Liver (tissue), 9 donors: ENCODE data around the gene CIPC. TPM values are rescaled to one million over a fixed set of nuclear protein-coding genes. Genes with fewer than 3 reads are reported as not detected.

ENCODE experiments used
- DNase-seq: peaks from one replicate; pipeline ENCODE4 v3.0.0-alpha.2; 2017; ENCODE audit warnings: low spot score
- H3K27ac ChIP-seq, 2 donors: one replicate each; pipeline ENCODE4 v1.7.0; 2013; ENCODE audit warnings: inconsistent platforms in 2 of 2, low read length in 2 of 2, control low read depth in 1 of 2, low read depth in 1 of 2, mild to moderate bottlenecking in 1 of 2
- H3K27me3 ChIP-seq, 4 donors: one replicate each; pipeline versions ENCODE4 v1.6.1 to v1.7.0; 2013; ENCODE audit warnings: low read length in 3 of 4, inconsistent platforms in 1 of 4, mild to moderate bottlenecking in 1 of 4, moderate library complexity in 1 of 4; ENCODE audit not compliant: control insufficient read depth in 4 of 4, insufficient read depth in 4 of 4
- H3K36me3 ChIP-seq, 4 donors: one replicate each; pipeline versions ENCODE4 v1.6.1 to v1.7.0; 2013; ENCODE audit warnings: low read length in 3 of 4, mild to moderate bottlenecking in 3 of 4, low read depth in 1 of 4, moderate library complexity in 1 of 4; ENCODE audit not compliant: control insufficient read depth in 4 of 4, insufficient read depth in 3 of 4
- H3K4me1 ChIP-seq, 4 donors: one replicate each; pipeline versions ENCODE4 v1.6.1 to v1.7.0; 2013; ENCODE audit warnings: low read length in 3 of 4, mild to moderate bottlenecking in 3 of 4, moderate library complexity in 1 of 4; ENCODE audit not compliant: control insufficient read depth in 4 of 4, insufficient read depth in 4 of 4
- H3K4me3 ChIP-seq, 3 donors: one replicate each; pipeline versions ENCODE4 v1.6.1 to v1.7.0; 2013; ENCODE audit warnings: low read length in 3 of 3, control low read depth in 1 of 3, low read depth in 1 of 3, mild to moderate bottlenecking in 1 of 3
- H3K9ac ChIP-seq, 2 donors: one replicate each; pipeline ENCODE4 v1.7.0; 2013; ENCODE audit warnings: low read length in 2 of 2, mild to moderate bottlenecking in 2 of 2, moderate library complexity in 2 of 2, control low read depth in 1 of 2, low read depth in 1 of 2
- H3K9me3 ChIP-seq, 4 donors: one replicate each; pipeline versions ENCODE4 v1.6.1 to v1.7.0; 2013; ENCODE audit warnings: low read length in 3 of 4; ENCODE audit not compliant: control insufficient read depth in 4 of 4
- EGR1 ChIP-seq, 2 donors: IDR thresholded peaks; 2 replicates each; pipeline ENCODE4 v1.6.1; 2016 to 2018; ENCODE audit warnings: antibody characterized with exemption in 2 of 2, low read depth in 2 of 2
- FOXA1 ChIP-seq: IDR thresholded peaks from 2 replicates; pipeline ENCODE4 v1.6.1; 2016; ENCODE audit warnings: antibody characterized with exemption
- FOXA2 ChIP-seq: IDR thresholded peaks from 2 replicates; pipeline ENCODE4 v1.6.1; 2016; ENCODE audit warnings: antibody characterized with exemption
- GABPA ChIP-seq, 2 donors: IDR thresholded peaks in 1 of 2; conservative IDR thresholded peaks in 1 of 2; 2 replicates each; pipeline ENCODE4 v1.6.1; 2016; ENCODE audit warnings: antibody characterized with exemption in 2 of 2, mild to moderate bottlenecking in 1 of 2, moderate library complexity in 1 of 2
- HNF4A ChIP-seq, 2 donors: conservative IDR thresholded peaks; 2 replicates each; pipeline ENCODE4 v1.6.1; 2016; ENCODE audit warnings: antibody characterized with exemption in 2 of 2, mild to moderate bottlenecking in 2 of 2
- HNF4G ChIP-seq: IDR thresholded peaks from 2 replicates; pipeline ENCODE4 v1.6.1; 2016; ENCODE audit warnings: antibody characterized with exemption
- JUND ChIP-seq, 2 donors: IDR thresholded peaks; 2 replicates each; pipeline ENCODE4 v1.6.1; 2016; ENCODE audit warnings: antibody characterized with exemption in 2 of 2
- NR2F2 ChIP-seq: IDR thresholded peaks from 2 replicates; pipeline ENCODE4 v1.6.1; 2016; ENCODE audit warnings: antibody characterized with exemption
- RAD21 ChIP-seq, 2 donors: IDR thresholded peaks; 2 replicates each; pipeline ENCODE4 v1.6.1; 2016; ENCODE audit warnings: antibody characterized with exemption in 2 of 2, mild to moderate bottlenecking in 2 of 2
- RXRA ChIP-seq, 2 donors: IDR thresholded peaks; 2 replicates each; pipeline ENCODE4 v1.6.1; 2017 to 2018; ENCODE audit warnings: antibody characterized with exemption in 2 of 2, mild to moderate bottlenecking in 1 of 2
- SP1 ChIP-seq: IDR thresholded peaks from 2 replicates; pipeline ENCODE4 v1.6.1; 2018; ENCODE audit warnings: antibody characterized with exemption, mild to moderate bottlenecking
- TAF1 ChIP-seq: conservative IDR thresholded peaks from 2 replicates; pipeline ENCODE4 v1.6.1; 2016; ENCODE audit warnings: antibody characterized with exemption, mild to moderate bottlenecking
- YY1 ChIP-seq: IDR thresholded peaks from 2 replicates; pipeline ENCODE4 v1.6.1; 2016; ENCODE audit warnings: antibody characterized with exemption, mild to moderate bottlenecking
- WGBS: extraction: QIAGEN DNeasy Blood & Tissue Kit; methylation state at CpG from one replicate; pipeline ENCODE4 v1.1.7; 2013; 5-methylcytosine and 5-hydroxymethylcytosine counted together
- polyA plus RNA-seq, 2 donors: library from polyadenylated mRNA; stranded (reverse) in 1 of 2; unstranded in 1 of 2; fragments of 200-250 nt in 1 of 2; fragments of >200 nt in 1 of 2; fragmentation: Nextera tagmentation in 1 of 2; extraction: Ambion mirVana in 1 of 2; gene quantifications; one replicate each; pipeline versions ENCODE4 v1.2.1 to v1.2.3, GENCODE V29; 2013 to 2015
- total RNA-seq, 2 donors: library from RNA; depleted of rRNA; stranded (reverse); fragments of >200 nt; gene quantifications; one replicate each; pipeline ENCODE4 v1.2.3, GENCODE V29; 2014
- TF ChIP-seq, protein P1 (sequence below): fragments of 150-350 bp; IDR thresholded peaks from 2 replicates; pipeline ENCODE4 v1.5.1; 2017; ENCODE audit warnings: improper control_type of control experiment, low read depth, low read length; ENCODE audit not compliant: missing input control
- TF ChIP-seq, protein P2 (sequence below): IDR thresholded peaks from 2 replicates; pipeline ENCODE4 v1.6.1; 2016; ENCODE audit warnings: antibody characterized with exemption
- TF ChIP-seq, protein P3 (sequence below): IDR thresholded peaks from 2 replicates; pipeline ENCODE4 v1.6.1; 2016; ENCODE audit warnings: antibody characterized with exemption, mild to moderate bottlenecking
- TF ChIP-seq, protein P4 (sequence below): IDR thresholded peaks from 2 replicates; pipeline ENCODE4 v1.6.1; 2016; ENCODE audit warnings: antibody characterized with exemption
- TF ChIP-seq, protein P5 (sequence below): IDR thresholded peaks from 2 replicates; pipeline ENCODE4 v1.6.1; 2016; ENCODE audit warnings: antibody characterized with exemption
- donor health status: healthy.
- donor health status: healthy.
- donor health status: healthy.
- donor health status: healthy.
- donor health status: healthy.

The CIPC gene
- total and polyA plus RNA-seq, 4 donors: 5.2 to 17.8 (median 6.7) TPM

DNA sequence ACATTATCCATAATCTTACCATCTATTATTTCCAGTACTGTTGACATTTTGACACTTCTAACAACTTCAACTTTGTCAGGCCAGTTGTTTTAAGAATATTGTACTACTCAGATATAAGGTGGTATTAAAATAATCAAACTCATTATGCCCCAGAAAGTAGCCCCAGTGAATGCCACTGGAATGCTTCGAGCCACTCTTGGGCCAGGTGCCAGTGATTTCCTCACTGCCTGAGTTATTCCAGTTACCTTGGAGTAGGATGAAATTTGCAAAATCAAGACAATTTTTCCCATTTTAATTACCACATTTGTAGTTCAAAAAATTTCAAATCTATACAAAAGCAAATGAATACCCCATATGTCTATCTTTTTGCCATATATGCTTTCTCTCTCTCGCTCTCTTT is 9.2 kb downstream of the CIPC start:
- Histone ChIP-seq H3K9me3 (no peaks in the 10 kb centered on the region), H3K4me1 (peaks cover 0 to 9% (median 6%) of the 10 kb centered on the region in 4 donors), H3K36me3 (peaks cover 8 to 52% (median 30%) of the 10 kb centered on the region in 4 donors), H3K27ac (no peak overlapping the region), H3K27me3 (no peaks in the 10 kb centered on the region), H3K4me3 (no peak overlapping the region), H3K9ac (no peak overlapping the region)
- TF ChIP-seq SP1 (no peak), YY1 (no peak), FOXA1 (no peak), FOXA2 (no peak), EGR1 (IDR thresholded peaks at IDR 0.05; ENCODE audit: low read depth in 2 of 2) (no peak), HNF4A (conservative IDR thresholded peaks at IDR 0.05) (no peak), GABPA (IDR thresholded peaks at IDR 0.05 in 1 of 2, conservative IDR thresholded peaks at IDR 0.05 in 1 of 2) (no peak), NR2F2 (no peak), HNF4G (no peak), TAF1 (no peak), JUND (IDR thresholded peaks at IDR 0.05) (no peak), RAD21 (IDR thresholded peaks at IDR 0.05) (no peak), RXRA (IDR thresholded peaks at IDR 0.05) (no peak)
- TF ChIP-seq, protein P1, sequence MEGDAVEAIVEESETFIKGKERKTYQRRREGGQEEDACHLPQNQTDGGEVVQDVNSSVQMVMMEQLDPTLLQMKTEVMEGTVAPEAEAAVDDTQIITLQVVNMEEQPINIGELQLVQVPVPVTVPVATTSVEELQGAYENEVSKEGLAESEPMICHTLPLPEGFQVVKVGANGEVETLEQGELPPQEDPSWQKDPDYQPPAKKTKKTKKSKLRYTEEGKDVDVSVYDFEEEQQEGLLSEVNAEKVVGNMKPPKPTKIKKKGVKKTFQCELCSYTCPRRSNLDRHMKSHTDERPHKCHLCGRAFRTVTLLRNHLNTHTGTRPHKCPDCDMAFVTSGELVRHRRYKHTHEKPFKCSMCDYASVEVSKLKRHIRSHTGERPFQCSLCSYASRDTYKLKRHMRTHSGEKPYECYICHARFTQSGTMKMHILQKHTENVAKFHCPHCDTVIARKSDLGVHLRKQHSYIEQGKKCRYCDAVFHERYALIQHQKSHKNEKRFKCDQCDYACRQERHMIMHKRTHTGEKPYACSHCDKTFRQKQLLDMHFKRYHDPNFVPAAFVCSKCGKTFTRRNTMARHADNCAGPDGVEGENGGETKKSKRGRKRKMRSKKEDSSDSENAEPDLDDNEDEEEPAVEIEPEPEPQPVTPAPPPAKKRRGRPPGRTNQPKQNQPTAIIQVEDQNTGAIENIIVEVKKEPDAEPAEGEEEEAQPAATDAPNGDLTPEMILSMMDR: no peak
- TF ChIP-seq, protein P2, sequence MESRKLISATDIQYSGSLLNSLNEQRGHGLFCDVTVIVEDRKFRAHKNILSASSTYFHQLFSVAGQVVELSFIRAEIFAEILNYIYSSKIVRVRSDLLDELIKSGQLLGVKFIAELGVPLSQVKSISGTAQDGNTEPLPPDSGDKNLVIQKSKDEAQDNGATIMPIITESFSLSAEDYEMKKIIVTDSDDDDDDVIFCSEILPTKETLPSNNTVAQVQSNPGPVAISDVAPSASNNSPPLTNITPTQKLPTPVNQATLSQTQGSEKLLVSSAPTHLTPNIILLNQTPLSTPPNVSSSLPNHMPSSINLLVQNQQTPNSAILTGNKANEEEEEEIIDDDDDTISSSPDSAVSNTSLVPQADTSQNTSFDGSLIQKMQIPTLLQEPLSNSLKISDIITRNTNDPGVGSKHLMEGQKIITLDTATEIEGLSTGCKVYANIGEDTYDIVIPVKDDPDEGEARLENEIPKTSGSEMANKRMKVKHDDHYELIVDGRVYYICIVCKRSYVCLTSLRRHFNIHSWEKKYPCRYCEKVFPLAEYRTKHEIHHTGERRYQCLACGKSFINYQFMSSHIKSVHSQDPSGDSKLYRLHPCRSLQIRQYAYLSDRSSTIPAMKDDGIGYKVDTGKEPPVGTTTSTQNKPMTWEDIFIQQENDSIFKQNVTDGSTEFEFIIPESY: no peak
- TF ChIP-seq, protein P3, sequence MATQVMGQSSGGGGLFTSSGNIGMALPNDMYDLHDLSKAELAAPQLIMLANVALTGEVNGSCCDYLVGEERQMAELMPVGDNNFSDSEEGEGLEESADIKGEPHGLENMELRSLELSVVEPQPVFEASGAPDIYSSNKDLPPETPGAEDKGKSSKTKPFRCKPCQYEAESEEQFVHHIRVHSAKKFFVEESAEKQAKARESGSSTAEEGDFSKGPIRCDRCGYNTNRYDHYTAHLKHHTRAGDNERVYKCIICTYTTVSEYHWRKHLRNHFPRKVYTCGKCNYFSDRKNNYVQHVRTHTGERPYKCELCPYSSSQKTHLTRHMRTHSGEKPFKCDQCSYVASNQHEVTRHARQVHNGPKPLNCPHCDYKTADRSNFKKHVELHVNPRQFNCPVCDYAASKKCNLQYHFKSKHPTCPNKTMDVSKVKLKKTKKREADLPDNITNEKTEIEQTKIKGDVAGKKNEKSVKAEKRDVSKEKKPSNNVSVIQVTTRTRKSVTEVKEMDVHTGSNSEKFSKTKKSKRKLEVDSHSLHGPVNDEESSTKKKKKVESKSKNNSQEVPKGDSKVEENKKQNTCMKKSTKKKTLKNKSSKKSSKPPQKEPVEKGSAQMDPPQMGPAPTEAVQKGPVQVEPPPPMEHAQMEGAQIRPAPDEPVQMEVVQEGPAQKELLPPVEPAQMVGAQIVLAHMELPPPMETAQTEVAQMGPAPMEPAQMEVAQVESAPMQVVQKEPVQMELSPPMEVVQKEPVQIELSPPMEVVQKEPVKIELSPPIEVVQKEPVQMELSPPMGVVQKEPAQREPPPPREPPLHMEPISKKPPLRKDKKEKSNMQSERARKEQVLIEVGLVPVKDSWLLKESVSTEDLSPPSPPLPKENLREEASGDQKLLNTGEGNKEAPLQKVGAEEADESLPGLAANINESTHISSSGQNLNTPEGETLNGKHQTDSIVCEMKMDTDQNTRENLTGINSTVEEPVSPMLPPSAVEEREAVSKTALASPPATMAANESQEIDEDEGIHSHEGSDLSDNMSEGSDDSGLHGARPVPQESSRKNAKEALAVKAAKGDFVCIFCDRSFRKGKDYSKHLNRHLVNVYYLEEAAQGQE: no peak
- TF ChIP-seq, protein P4, sequence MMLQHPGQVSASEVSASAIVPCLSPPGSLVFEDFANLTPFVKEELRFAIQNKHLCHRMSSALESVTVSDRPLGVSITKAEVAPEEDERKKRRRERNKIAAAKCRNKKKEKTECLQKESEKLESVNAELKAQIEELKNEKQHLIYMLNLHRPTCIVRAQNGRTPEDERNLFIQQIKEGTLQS: no peak
- TF ChIP-seq, protein P5, sequence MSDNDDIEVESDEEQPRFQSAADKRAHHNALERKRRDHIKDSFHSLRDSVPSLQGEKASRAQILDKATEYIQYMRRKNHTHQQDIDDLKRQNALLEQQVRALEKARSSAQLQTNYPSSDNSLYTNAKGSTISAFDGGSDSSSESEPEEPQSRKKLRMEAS: no peak
- DNase-seq: no peak
- 74% methylated on average over 2 of the region's 2 CpGs for WGBS
